Kidney epithelial cell (primary cell): ENCODE data around the gene ZNF536. TPM values are rescaled to one million over a fixed set of nuclear protein-coding genes. Genes with fewer than 3 reads are reported as not detected.

Source experiments
- DNase-seq: peaks from one replicate; pipeline ENCODE4 v3.0.0-alpha.2; 2010; ENCODE audit warnings: low read depth
- H3K27me3 ChIP-seq: 2 replicates; pipeline ENCODE4 v1.6.0; 2011; ENCODE audit warnings: low read length; ENCODE audit not compliant: control insufficient read depth, insufficient read depth
- H3K36me3 ChIP-seq: 2 replicates; pipeline ENCODE4 v1.5.1; 2011; ENCODE audit warnings: low read length; ENCODE audit not compliant: control insufficient read depth, insufficient read depth
- H3K4me3 ChIP-seq: 2 replicates; pipeline ENCODE4 v1.5.1; 2011; ENCODE audit warnings: low read depth, mild to moderate bottlenecking, control low read depth, low read length
- CTCF ChIP-seq: IDR thresholded peaks from 2 replicates; pipeline ENCODE4 v1.5.1; 2011; ENCODE audit warnings: mild to moderate bottlenecking, moderate library complexity, low read length, control low read depth, inconsistent platforms; ENCODE audit not compliant: insufficient read depth, poor library complexity, severe bottlenecking
- total RNA-seq: library from RNA; depleted of rRNA; stranded (reverse); fragments of >200 nt; gene quantifications from 2 replicates; pipeline ENCODE4 v1.2.3, GENCODE V29; 2015

ZNF536 gene
- total RNA-seq, 1 donor from 2014 or later: 0.13 TPM

GRCh38 chr19:30388819-30389218, 16.6 kb downstream of the ZNF536 start:
- no peak for TF ChIP-seq CTCF
- Histone ChIP-seq H3K27me3 (no peaks in the 10 kb centered on the region), H3K36me3 (no peaks in the 10 kb centered on the region), H3K4me3 (no peak overlapping the region)
- no peak for DNase-seq

- no peaks in the 10 kb centered on the region for H3K36me3 ChIP-seq
- DNase-seq: no peak
- TF ChIP-seq CTCF: no peak
- no peaks in the 10 kb centered on the region for H3K27me3 ChIP-seq
- H3K4me3 ChIP-seq: no peak overlapping the region
Measured at GRCh38 chr19:30390356-30390988, 18.3 kb downstream of the ZNF536 start.

GRCh38 chr19:30391052-30391451, 18.9 kb downstream of the ZNF536 start:
- H3K36me3 ChIP-seq: no peaks in the 10 kb centered on the region
- no peaks in the 10 kb centered on the region for H3K27me3 ChIP-seq

GRCh38 chr19:30391554-30392551, 19.7 kb downstream of the ZNF536 start:
- no peaks in the 10 kb centered on the region for H3K27me3 ChIP-seq
- H3K4me3 ChIP-seq: no peak overlapping the region
- TF ChIP-seq CTCF: no peak
- DNase-seq: no peak
- no peaks in the 10 kb centered on the region for H3K36me3 ChIP-seq

More at GRCh38 chr19:30391052-30391451, 18.9 kb downstream of the ZNF536 start:
- no peak for TF ChIP-seq CTCF
- no peak for DNase-seq
- no peak overlapping the region for H3K4me3 ChIP-seq

GRCh38 chr19:30393046-30393445, 20.9 kb downstream of the ZNF536 start:
- Histone ChIP-seq H3K36me3 (no peaks in the 10 kb centered on the region), H3K4me3 (no peak overlapping the region), H3K27me3 (no peaks in the 10 kb centered on the region)
- TF ChIP-seq CTCF: no peak
- DNase-seq: no peak
